ENCODE data around the gene NRXN3.

The NRXN3 gene

GRCh38 chr14:78709795-78710557, 539.8 kb downstream of the NRXN3 start:
- CTCF ChIA-PET = no interaction called here
- Mint-ChIP-seq H3K9me3 (peaks cover 1% of the 10 kb centered on the region), H3K27me3 (no peaks in the 10 kb centered on the region), H3K27ac (no peak overlapping the region), H3K4me3 (no peak overlapping the region), H3K36me3 (no peaks in the 10 kb centered on the region), H3K4me1 (no peaks in the 10 kb centered on the region)
- no peak for DNase-seq

GRCh38 chr14:78710963-78711362, 540.8 kb downstream of the NRXN3 start:
- Mint-ChIP-seq H3K27ac (no peak overlapping the region), H3K36me3 (no peaks in the 10 kb centered on the region), H3K4me3 (no peak overlapping the region), H3K27me3 (no peaks in the 10 kb centered on the region), H3K9me3 (peaks cover 1% of the 10 kb centered on the region), H3K4me1 (no peaks in the 10 kb centered on the region)
- CTCF ChIA-PET = no interaction called here
- DNase-seq = no peak

GRCh38 chr14:78713716-78714115, 543.5 kb downstream of the NRXN3 start:
- no peaks in the 10 kb centered on the region for H3K36me3 Mint-ChIP-seq
- no peaks in the 10 kb centered on the region for H3K27me3 Mint-ChIP-seq
- H3K4me1 Mint-ChIP-seq = no peaks in the 10 kb centered on the region
- DNase-seq = no peak
- H3K9me3 Mint-ChIP-seq = peaks cover 1% of the 10 kb centered on the region
- H3K4me3 Mint-ChIP-seq = no peak overlapping the region
- no peak overlapping the region for H3K27ac Mint-ChIP-seq
- CTCF ChIA-PET = no interaction called here

- CTCF ChIA-PET = no interaction called here
- Mint-ChIP-seq H3K4me3 (no peak overlapping the region), H3K4me1 (no peaks in the 10 kb centered on the region), H3K27me3 (no peaks in the 10 kb centered on the region), H3K36me3 (no peaks in the 10 kb centered on the region), H3K27ac (no peak overlapping the region), H3K9me3 (peaks cover 1% of the 10 kb centered on the region)
- no peak for DNase-seq
These were observed 544.5 kb downstream of the NRXN3 start for GRCh38 chr14:78714711-78715110.

GRCh38 chr14:78721756-78722480, 551.7 kb downstream of the NRXN3 start:
- H3K27ac Mint-ChIP-seq = no peak overlapping the region
- no peaks in the 10 kb centered on the region for H3K9me3 Mint-ChIP-seq
- no peaks in the 10 kb centered on the region for H3K36me3 Mint-ChIP-seq
- no peaks in the 10 kb centered on the region for H3K4me1 Mint-ChIP-seq
- H3K4me3 Mint-ChIP-seq = no peak overlapping the region
- DNase-seq = no peak
- H3K27me3 Mint-ChIP-seq = no peaks in the 10 kb centered on the region
- CTCF ChIA-PET = no interaction called here

- H3K4me1 Mint-ChIP-seq = no peaks in the 10 kb centered on the region
- H3K9me3 Mint-ChIP-seq = no peaks in the 10 kb centered on the region
- CTCF ChIA-PET = no interaction called here
- H3K4me3 Mint-ChIP-seq = no peak overlapping the region
- H3K36me3 Mint-ChIP-seq = no peaks in the 10 kb centered on the region
- DNase-seq = no peak
- H3K27me3 Mint-ChIP-seq = no peaks in the 10 kb centered on the region
- no peak overlapping the region for H3K27ac Mint-ChIP-seq
These were observed 554.9 kb downstream of the NRXN3 start for GRCh38 chr14:78725086-78725485.

- Mint-ChIP-seq H3K27ac (no peak overlapping the region), H3K4me3 (no peak overlapping the region), H3K27me3 (no peaks in the 10 kb centered on the region), H3K36me3 (no peaks in the 10 kb centered on the region), H3K4me1 (no peaks in the 10 kb centered on the region), H3K9me3 (no peaks in the 10 kb centered on the region)
- CTCF ChIA-PET = no interaction called here
- no peak for DNase-seq
These were observed 566.9 kb downstream of the NRXN3 start for GRCh38 chr14:78737116-78737515.

- no peaks in the 10 kb centered on the region for H3K27me3 Mint-ChIP-seq
- CTCF ChIA-PET = no interaction called here
- no peak for DNase-seq
These were observed 567.4 kb downstream of the NRXN3 start for GRCh38 chr14:78737601-78738000.

GRCh38 chr14:78746086-78746595, 576.0 kb downstream of the NRXN3 start:
- Mint-ChIP-seq H3K4me3 (no peak overlapping the region), H3K9me3 (no peaks in the 10 kb centered on the region), H3K36me3 (no peaks in the 10 kb centered on the region), H3K27ac (no peak overlapping the region), H3K27me3 (no peaks in the 10 kb centered on the region), H3K4me1 (no peaks in the 10 kb centered on the region)
- DNase-seq = no peak
- CTCF ChIA-PET = no interaction called here

More at GRCh38 chr14:78737601-78738000, 567.4 kb downstream of the NRXN3 start:
- Mint-ChIP-seq H3K36me3 (no peaks in the 10 kb centered on the region), H3K4me1 (no peaks in the 10 kb centered on the region), H3K9me3 (no peaks in the 10 kb centered on the region), H3K27ac (no peak overlapping the region), H3K4me3 (no peak overlapping the region)

- CTCF ChIA-PET = no interaction called here
- H3K36me3 Mint-ChIP-seq = no peaks in the 10 kb centered on the region
- DNase-seq = no peak
- H3K27ac Mint-ChIP-seq = no peak overlapping the region
- H3K9me3 Mint-ChIP-seq = no peaks in the 10 kb centered on the region
- H3K27me3 Mint-ChIP-seq = no peaks in the 10 kb centered on the region
- no peaks in the 10 kb centered on the region for H3K4me1 Mint-ChIP-seq
- H3K4me3 Mint-ChIP-seq = no peak overlapping the region
These were observed 577.6 kb downstream of the NRXN3 start for GRCh38 chr14:78747813-78748212.

GRCh38 chr14:78752518-78753188, 582.5 kb downstream of the NRXN3 start:
- Mint-ChIP-seq H3K4me3 (no peak overlapping the region), H3K4me1 (no peaks in the 10 kb centered on the region), H3K9me3 (no peaks in the 10 kb centered on the region), H3K36me3 (no peaks in the 10 kb centered on the region), H3K27me3 (no peaks in the 10 kb centered on the region), H3K27ac (no peak overlapping the region)
- CTCF ChIA-PET = no interaction called here
- no peak for DNase-seq

GRCh38 chr14:78754059-78754458, 583.9 kb downstream of the NRXN3 start:
- Mint-ChIP-seq H3K27me3 (no peaks in the 10 kb centered on the region), H3K36me3 (no peaks in the 10 kb centered on the region), H3K4me3 (no peak overlapping the region), H3K27ac (no peak overlapping the region), H3K9me3 (no peaks in the 10 kb centered on the region), H3K4me1 (no peaks in the 10 kb centered on the region)
- CTCF ChIA-PET = no interaction called here
- no peak for DNase-seq

GRCh38 chr14:78758333-78758732, 588.2 kb downstream of the NRXN3 start:
- Mint-ChIP-seq H3K4me3 (no peak overlapping the region), H3K27me3 (no peaks in the 10 kb centered on the region), H3K27ac (no peak overlapping the region), H3K36me3 (no peaks in the 10 kb centered on the region), H3K9me3 (no peaks in the 10 kb centered on the region), H3K4me1 (no peaks in the 10 kb centered on the region)
- CTCF ChIA-PET = interaction anchor here (1.2 kb wide), 1 partner anchor 9 kb away, joined by 3 read pairs; no protein-coding TSS in a partner anchor
- DNase-seq = no peak

- no peaks in the 10 kb centered on the region for H3K9me3 Mint-ChIP-seq
- CTCF ChIA-PET = no interaction called here
- no peak for DNase-seq
- no peak overlapping the region for H3K27ac Mint-ChIP-seq
- H3K4me1 Mint-ChIP-seq = no peaks in the 10 kb centered on the region
- H3K36me3 Mint-ChIP-seq = no peaks in the 10 kb centered on the region
- H3K27me3 Mint-ChIP-seq = no peaks in the 10 kb centered on the region
- H3K4me3 Mint-ChIP-seq = no peak overlapping the region
These were observed 592.2 kb downstream of the NRXN3 start for GRCh38 chr14:78762331-78762730.

- Mint-ChIP-seq H3K4me3 (no peak overlapping the region), H3K36me3 (no peaks in the 10 kb centered on the region), H3K4me1 (no peaks in the 10 kb centered on the region), H3K27ac (no peak overlapping the region), H3K9me3 (no peaks in the 10 kb centered on the region), H3K27me3 (no peaks in the 10 kb centered on the region)
- CTCF ChIA-PET = no interaction called here
- no peak for DNase-seq
These were observed 593.6 kb downstream of the NRXN3 start for GRCh38 chr14:78763746-78764145.
